OCI-LY3 (cell line): ENCODE results near the gene CRABP1.

Source experiments
- EZH2phosphoT487 ChIP-seq: fragments of 200-600 bp; shearing (Covaris generic); IDR thresholded peaks from 2 replicates; pipeline ENCODE4 v1.6.1; 2018; ENCODE audit warnings: antibody characterized with exemption, mixed run types, low read depth
- TF ChIP-seq, protein P1 (sequence below): fragments of 200-600, 300-600 bp; sonication (generic); IDR thresholded peaks from 2 replicates; pipeline ENCODE4 v1.5.1; 2014; ENCODE audit warnings: antibody characterized with exemption, low read length, low read depth

GRCh38 chr15:78394981-78395616, 54.9 kb downstream of the CRABP1 start:
- TF ChIP-seq, protein P1, sequence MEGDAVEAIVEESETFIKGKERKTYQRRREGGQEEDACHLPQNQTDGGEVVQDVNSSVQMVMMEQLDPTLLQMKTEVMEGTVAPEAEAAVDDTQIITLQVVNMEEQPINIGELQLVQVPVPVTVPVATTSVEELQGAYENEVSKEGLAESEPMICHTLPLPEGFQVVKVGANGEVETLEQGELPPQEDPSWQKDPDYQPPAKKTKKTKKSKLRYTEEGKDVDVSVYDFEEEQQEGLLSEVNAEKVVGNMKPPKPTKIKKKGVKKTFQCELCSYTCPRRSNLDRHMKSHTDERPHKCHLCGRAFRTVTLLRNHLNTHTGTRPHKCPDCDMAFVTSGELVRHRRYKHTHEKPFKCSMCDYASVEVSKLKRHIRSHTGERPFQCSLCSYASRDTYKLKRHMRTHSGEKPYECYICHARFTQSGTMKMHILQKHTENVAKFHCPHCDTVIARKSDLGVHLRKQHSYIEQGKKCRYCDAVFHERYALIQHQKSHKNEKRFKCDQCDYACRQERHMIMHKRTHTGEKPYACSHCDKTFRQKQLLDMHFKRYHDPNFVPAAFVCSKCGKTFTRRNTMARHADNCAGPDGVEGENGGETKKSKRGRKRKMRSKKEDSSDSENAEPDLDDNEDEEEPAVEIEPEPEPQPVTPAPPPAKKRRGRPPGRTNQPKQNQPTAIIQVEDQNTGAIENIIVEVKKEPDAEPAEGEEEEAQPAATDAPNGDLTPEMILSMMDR = no peak
- no peak for TF ChIP-seq EZH2phosphoT487
